ENCODE results near the gene PFDN6. TPM values are rescaled to one million over a fixed set of nuclear protein-coding genes. Genes with fewer than 3 reads are reported as not detected.

Gene PFDN6
- total RNA-seq, 1 donor from 2014 or later = 52.1 TPM

DNA sequence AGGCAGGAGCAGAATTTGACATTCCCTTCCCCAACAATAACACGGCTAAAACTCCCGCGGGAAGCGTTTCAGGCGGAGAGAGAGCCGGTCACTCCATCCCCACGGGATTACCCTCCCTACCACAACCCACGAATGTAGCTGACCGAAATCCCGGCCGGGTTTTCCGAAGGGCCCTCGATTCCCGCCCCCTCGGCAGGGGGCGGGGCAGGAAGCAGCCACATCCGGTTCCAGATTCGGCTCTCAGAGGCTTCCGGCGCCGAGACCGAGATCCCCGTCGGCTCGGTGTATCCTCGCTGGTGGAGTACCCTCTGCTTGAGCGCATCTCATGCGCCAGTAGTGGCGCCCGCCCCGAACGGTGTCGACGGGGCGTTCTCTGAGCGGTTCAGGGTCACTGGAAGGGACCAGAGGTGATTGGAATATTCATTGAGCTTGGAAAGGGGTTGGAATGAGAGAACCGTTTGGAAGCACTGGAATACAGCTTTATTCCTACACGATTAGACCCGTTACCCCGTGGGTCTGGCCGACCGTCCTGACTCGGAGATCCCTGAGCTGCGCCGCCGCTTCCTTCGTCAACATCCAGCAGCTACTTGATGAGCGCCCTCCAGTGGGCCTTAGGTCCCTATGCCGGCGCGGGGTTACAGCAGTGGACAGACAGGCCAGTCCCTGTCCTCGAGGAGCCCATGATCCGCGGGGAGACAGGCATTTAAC, 10.0 kb downstream of the PFDN6 start:
- Mint-ChIP-seq H3K27ac (peak overlapping the region; percentile 97), H3K9me3 (ENCODE audit: low read depth) (no peaks in the 10 kb centered on the region), H3K36me3 (ENCODE audit: insufficient read depth) (peaks cover 4% of the 10 kb centered on the region), H3K4me3 (ENCODE audit: low read depth) (peak overlapping the region; percentile 100), H3K4me1 (ENCODE audit: low read depth) (peaks cover 16% of the 10 kb centered on the region), H3K27me3 (no peaks in the 10 kb centered on the region)
- TF ChIP-seq, protein P1, sequence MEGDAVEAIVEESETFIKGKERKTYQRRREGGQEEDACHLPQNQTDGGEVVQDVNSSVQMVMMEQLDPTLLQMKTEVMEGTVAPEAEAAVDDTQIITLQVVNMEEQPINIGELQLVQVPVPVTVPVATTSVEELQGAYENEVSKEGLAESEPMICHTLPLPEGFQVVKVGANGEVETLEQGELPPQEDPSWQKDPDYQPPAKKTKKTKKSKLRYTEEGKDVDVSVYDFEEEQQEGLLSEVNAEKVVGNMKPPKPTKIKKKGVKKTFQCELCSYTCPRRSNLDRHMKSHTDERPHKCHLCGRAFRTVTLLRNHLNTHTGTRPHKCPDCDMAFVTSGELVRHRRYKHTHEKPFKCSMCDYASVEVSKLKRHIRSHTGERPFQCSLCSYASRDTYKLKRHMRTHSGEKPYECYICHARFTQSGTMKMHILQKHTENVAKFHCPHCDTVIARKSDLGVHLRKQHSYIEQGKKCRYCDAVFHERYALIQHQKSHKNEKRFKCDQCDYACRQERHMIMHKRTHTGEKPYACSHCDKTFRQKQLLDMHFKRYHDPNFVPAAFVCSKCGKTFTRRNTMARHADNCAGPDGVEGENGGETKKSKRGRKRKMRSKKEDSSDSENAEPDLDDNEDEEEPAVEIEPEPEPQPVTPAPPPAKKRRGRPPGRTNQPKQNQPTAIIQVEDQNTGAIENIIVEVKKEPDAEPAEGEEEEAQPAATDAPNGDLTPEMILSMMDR (IDR thresholded peaks at IDR 0.05; ENCODE audit: unreplicated experiment) = peak; percentile 81
- DNase-seq (ENCODE audit: low spot score, unreplicated experiment) = peak; percentile 76

DNA sequence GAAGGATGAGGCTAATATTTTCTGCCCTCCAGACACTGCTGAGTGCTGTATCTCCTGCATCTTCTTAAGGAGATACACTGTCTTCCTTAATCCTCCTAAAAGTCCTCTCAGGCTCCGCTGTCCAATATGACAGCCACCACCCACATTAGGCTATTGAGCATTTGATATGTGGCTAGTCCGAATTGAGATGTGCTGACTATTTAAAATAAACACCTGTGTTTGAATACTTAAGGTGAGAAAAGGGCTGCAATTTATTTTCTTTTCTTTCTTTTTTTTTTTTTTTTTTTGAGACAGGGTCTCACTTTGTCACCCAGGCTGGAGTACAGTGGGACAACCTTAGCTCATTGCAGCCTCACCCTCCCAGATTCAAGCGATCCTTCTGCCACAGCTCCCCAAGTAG, 12.5 kb downstream of the PFDN6 start:
- Mint-ChIP-seq H3K4me3 (ENCODE audit: low read depth) (no peak overlapping the region), H3K27ac (no peak overlapping the region), H3K36me3 (ENCODE audit: insufficient read depth) (peaks cover 1% of the 10 kb centered on the region), H3K27me3 (no peaks in the 10 kb centered on the region), H3K9me3 (ENCODE audit: low read depth) (no peaks in the 10 kb centered on the region), H3K4me1 (ENCODE audit: low read depth) (peaks cover 16% of the 10 kb centered on the region)
- TF ChIP-seq, protein P1 (IDR thresholded peaks at IDR 0.05; ENCODE audit: unreplicated experiment) = no peak
- DNase-seq (ENCODE audit: low spot score, unreplicated experiment) = no peak

- H3K4me3 Mint-ChIP-seq (ENCODE audit: low read depth) = no peak overlapping the region
- TF ChIP-seq, protein P1 (IDR thresholded peaks at IDR 0.05; ENCODE audit: unreplicated experiment) = no peak
- no peak for DNase-seq (ENCODE audit: low spot score, unreplicated experiment)
- H3K27me3 Mint-ChIP-seq = no peaks in the 10 kb centered on the region
- no peaks in the 10 kb centered on the region for H3K9me3 Mint-ChIP-seq (ENCODE audit: low read depth)
- peaks cover 2% of the 10 kb centered on the region for H3K36me3 Mint-ChIP-seq (ENCODE audit: insufficient read depth)
- H3K27ac Mint-ChIP-seq = no peak overlapping the region
- peaks cover 9% of the 10 kb centered on the region for H3K4me1 Mint-ChIP-seq (ENCODE audit: low read depth)
Observed at GRCh38 chr6:33304216-33304615, 14.8 kb downstream of the PFDN6 start.

DNA sequence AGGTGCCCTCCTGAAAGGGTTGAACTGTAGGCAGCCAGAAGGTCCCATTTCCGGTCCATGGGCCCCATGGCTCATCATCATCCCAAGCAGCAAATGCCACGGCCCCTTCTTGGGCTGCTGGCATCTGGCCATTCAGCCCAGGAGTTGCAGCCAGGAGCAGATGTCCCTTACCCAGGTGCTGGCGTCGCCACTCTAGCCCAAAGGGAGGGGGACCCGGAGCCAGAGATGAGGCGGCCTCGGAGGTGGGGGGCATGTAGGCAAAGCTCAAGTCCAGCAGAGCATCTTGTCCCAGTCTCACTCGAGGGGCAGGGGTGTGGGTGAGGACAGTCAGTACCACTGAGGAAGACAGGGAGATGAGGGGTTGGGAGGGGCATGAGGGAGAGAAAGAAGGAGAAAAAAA, 15.7 kb downstream of the PFDN6 start:
- Mint-ChIP-seq H3K4me1 (ENCODE audit: low read depth) (peaks cover 4% of the 10 kb centered on the region), H3K27me3 (no peaks in the 10 kb centered on the region), H3K36me3 (ENCODE audit: insufficient read depth) (peaks cover 2% of the 10 kb centered on the region), H3K4me3 (ENCODE audit: low read depth) (no peak overlapping the region), H3K27ac (no peak overlapping the region), H3K9me3 (ENCODE audit: low read depth) (no peaks in the 10 kb centered on the region)
- TF ChIP-seq, protein P1 (IDR thresholded peaks at IDR 0.05; ENCODE audit: unreplicated experiment) = no peak
- no peak for DNase-seq (ENCODE audit: low spot score, unreplicated experiment)

GRCh38 chr6:33306356-33306755, 17.0 kb downstream of the PFDN6 start:
- Mint-ChIP-seq H3K27me3 (no peaks in the 10 kb centered on the region), H3K4me1 (ENCODE audit: low read depth) (no peaks in the 10 kb centered on the region), H3K4me3 (ENCODE audit: low read depth) (no peak overlapping the region), H3K9me3 (ENCODE audit: low read depth) (no peaks in the 10 kb centered on the region), H3K27ac (peak overlapping the region; percentile 81), H3K36me3 (ENCODE audit: insufficient read depth) (peaks cover 2% of the 10 kb centered on the region)
- DNase-seq (ENCODE audit: low spot score, unreplicated experiment) = no peak
- TF ChIP-seq, protein P1 (IDR thresholded peaks at IDR 0.05; ENCODE audit: unreplicated experiment) = no peak

Data from progenitor cell of endocrine pancreas (in vitro differentiated cells).